ENCODE measurements around the gene SPATA16.

SPATA16 gene

GRCh38 chr3:173066044-173067004 lies 74.7 kb downstream of the SPATA16 start:
- Histone ChIP-seq H3K79me2 (ENCODE audit: insufficient read depth, low read length) (no peaks in the 10 kb centered on the region), H3K4me3 (ENCODE audit: low read length, poor library complexity, severe bottlenecking) (no peak overlapping the region), H2AFZ (ENCODE audit: low read length) (no peak overlapping the region), H3K4me2 (ENCODE audit: low read depth, low read length, poor library complexity, severe bottlenecking) (no peak overlapping the region), H3K9ac (ENCODE audit: low read depth, low read length, poor library complexity, severe bottlenecking) (no peak overlapping the region), H3K9me3 (ENCODE audit: insufficient read depth, low read depth, low read length) (no peaks in the 10 kb centered on the region), H3K4me1 (ENCODE audit: insufficient read depth, low read length, poor library complexity, severe bottlenecking) (peaks cover 9% of the 10 kb centered on the region), H3K27me3 (ENCODE audit: insufficient read depth, low read length, poor library complexity, severe bottlenecking) (no peaks in the 10 kb centered on the region), H3F3A (ENCODE audit: low read depth) (no peaks in the 10 kb centered on the region), H4K20me1 (ENCODE audit: insufficient read depth, low read length, poor library complexity, severe bottlenecking) (no peaks in the 10 kb centered on the region), H3K9me2 (replicated peaks; ENCODE audit: low read depth, low read length) (no peaks in the 10 kb centered on the region), H3K36me3 (ENCODE audit: insufficient read depth, low read length) (no peaks in the 10 kb centered on the region)
- TF ChIP-seq, protein P1, sequence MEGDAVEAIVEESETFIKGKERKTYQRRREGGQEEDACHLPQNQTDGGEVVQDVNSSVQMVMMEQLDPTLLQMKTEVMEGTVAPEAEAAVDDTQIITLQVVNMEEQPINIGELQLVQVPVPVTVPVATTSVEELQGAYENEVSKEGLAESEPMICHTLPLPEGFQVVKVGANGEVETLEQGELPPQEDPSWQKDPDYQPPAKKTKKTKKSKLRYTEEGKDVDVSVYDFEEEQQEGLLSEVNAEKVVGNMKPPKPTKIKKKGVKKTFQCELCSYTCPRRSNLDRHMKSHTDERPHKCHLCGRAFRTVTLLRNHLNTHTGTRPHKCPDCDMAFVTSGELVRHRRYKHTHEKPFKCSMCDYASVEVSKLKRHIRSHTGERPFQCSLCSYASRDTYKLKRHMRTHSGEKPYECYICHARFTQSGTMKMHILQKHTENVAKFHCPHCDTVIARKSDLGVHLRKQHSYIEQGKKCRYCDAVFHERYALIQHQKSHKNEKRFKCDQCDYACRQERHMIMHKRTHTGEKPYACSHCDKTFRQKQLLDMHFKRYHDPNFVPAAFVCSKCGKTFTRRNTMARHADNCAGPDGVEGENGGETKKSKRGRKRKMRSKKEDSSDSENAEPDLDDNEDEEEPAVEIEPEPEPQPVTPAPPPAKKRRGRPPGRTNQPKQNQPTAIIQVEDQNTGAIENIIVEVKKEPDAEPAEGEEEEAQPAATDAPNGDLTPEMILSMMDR (conservative IDR thresholded peaks at IDR 0.05; ENCODE audit: low read length), result no peak
- TF ChIP-seq EZH2phosphoT487 (IDR thresholded peaks at IDR 0.05; ENCODE audit: borderline replicate concordance), result no peak

- H3K9me2 ChIP-seq (replicated peaks; ENCODE audit: low read depth, low read length), result no peaks in the 10 kb centered on the region
- H3K4me1 ChIP-seq (ENCODE audit: insufficient read depth, low read length, poor library complexity, severe bottlenecking), result peaks cover 9% of the 10 kb centered on the region
- H4K20me1 ChIP-seq (ENCODE audit: insufficient read depth, low read length, poor library complexity, severe bottlenecking), result no peaks in the 10 kb centered on the region
- TF ChIP-seq, protein P1 (conservative IDR thresholded peaks at IDR 0.05; ENCODE audit: low read length), result no peak
- no peak for TF ChIP-seq EZH2phosphoT487 (IDR thresholded peaks at IDR 0.05; ENCODE audit: borderline replicate concordance)
- no peak overlapping the region for H3K4me2 ChIP-seq (ENCODE audit: low read depth, low read length, poor library complexity, severe bottlenecking)
- no peak overlapping the region for H2AFZ ChIP-seq (ENCODE audit: low read length)
- no peak overlapping the region for H3K9ac ChIP-seq (ENCODE audit: low read depth, low read length, poor library complexity, severe bottlenecking)
- H3K79me2 ChIP-seq (ENCODE audit: insufficient read depth, low read length), result no peaks in the 10 kb centered on the region
- no peaks in the 10 kb centered on the region for H3K9me3 ChIP-seq (ENCODE audit: insufficient read depth, low read depth, low read length)
- H3K36me3 ChIP-seq (ENCODE audit: insufficient read depth, low read length), result no peaks in the 10 kb centered on the region
- H3K4me3 ChIP-seq (ENCODE audit: low read length, poor library complexity, severe bottlenecking), result no peak overlapping the region
- H3K27me3 ChIP-seq (ENCODE audit: insufficient read depth, low read length, poor library complexity, severe bottlenecking), result no peaks in the 10 kb centered on the region
- H3F3A ChIP-seq (ENCODE audit: low read depth), result no peaks in the 10 kb centered on the region
Observed at GRCh38 chr3:173065543-173065981, 75.5 kb downstream of the SPATA16 start.

GRCh38 chr3:173064631-173065030 lies 76.4 kb downstream of the SPATA16 start:
- no peak for TF ChIP-seq EZH2phosphoT487 (IDR thresholded peaks at IDR 0.05; ENCODE audit: borderline replicate concordance)
- TF ChIP-seq, protein P1 (conservative IDR thresholded peaks at IDR 0.05; ENCODE audit: low read length), result no peak
- Histone ChIP-seq H2AFZ (ENCODE audit: low read length) (no peak overlapping the region), H3K9me2 (replicated peaks; ENCODE audit: low read depth, low read length) (no peaks in the 10 kb centered on the region), H3K27me3 (ENCODE audit: insufficient read depth, low read length, poor library complexity, severe bottlenecking) (no peaks in the 10 kb centered on the region), H3K4me3 (ENCODE audit: low read length, poor library complexity, severe bottlenecking) (no peak overlapping the region), H3K4me1 (ENCODE audit: insufficient read depth, low read length, poor library complexity, severe bottlenecking) (peaks cover 9% of the 10 kb centered on the region), H4K20me1 (ENCODE audit: insufficient read depth, low read length, poor library complexity, severe bottlenecking) (no peaks in the 10 kb centered on the region), H3K9ac (ENCODE audit: low read depth, low read length, poor library complexity, severe bottlenecking) (no peak overlapping the region), H3F3A (ENCODE audit: low read depth) (no peaks in the 10 kb centered on the region), H3K79me2 (ENCODE audit: insufficient read depth, low read length) (no peaks in the 10 kb centered on the region), H3K9me3 (ENCODE audit: insufficient read depth, low read depth, low read length) (no peaks in the 10 kb centered on the region), H3K36me3 (ENCODE audit: insufficient read depth, low read length) (no peaks in the 10 kb centered on the region), H3K4me2 (ENCODE audit: low read depth, low read length, poor library complexity, severe bottlenecking) (no peak overlapping the region)

All from Loucy (cell line).